H1 (cell line): ENCODE measurements around the gene PPP1R3E. TPM values are rescaled to one million over a fixed set of nuclear protein-coding genes. Genes with fewer than 3 reads are reported as not detected.

ENCODE experiments used
- CBX8 ChIP-seq: fragments of 300-800, 300-1000 bp; sonication (generic); IDR thresholded peaks from 2 replicates; pipeline ENCODE4 v1.7.1; 2016; ENCODE audit warnings: low read depth, low read length, borderline replicate concordance
- E2F6 ChIP-seq: IDR thresholded peaks from 2 replicates; pipeline ENCODE4 v1.6.1; 2012; ENCODE audit warnings: inconsistent platforms
- polyA plus RNA-seq, 7 experiments: library from polyadenylated mRNA; depleted of rRNA in 3 of 7; stranded (reverse) in 5 of 7; unstranded in 2 of 7; fragments of >200 nt in 5 of 7; fragments of 200-250 nt in 2 of 7; gene quantifications; 1 replicate in 5 of 7; 2 replicates in 1 of 7; 4 replicates in 1 of 7; pipeline versions ENCODE4 v1.2.1 to v1.2.3, GENCODE V29; 2011 to 2013; ENCODE audit warnings: missing spikeins in 2 of 7, mixed read lengths in 2 of 7
- total RNA-seq: library from RNA; stranded (reverse); fragmentation: NEBNext Ultra II Directional; extraction: Animal tissue kit (Norgen Biotek cat#: 25700); gene quantifications from 2 replicates; pipeline ENCODE4 v1.2.1, GENCODE V29; 2021

The PPP1R3E gene
- total and polyA plus RNA-seq, 2 of the 8 experiments (the other 6 are each of a cell fraction or from before 2014, with no cell fraction given) = 4.4 to 4.7 TPM

- TF ChIP-seq E2F6 (no peak), CBX8 (no peak)
- TF ChIP-seq, all 59 proteins: peak for 0
Observed at GRCh38 chr14:23258256-23258655, 44.4 kb downstream of the PPP1R3E start (continued).
